DND-41 (cell line): ENCODE measurements around the gene DPP9.

ENCODE experiments used
- ATAC-seq: fragments of 200-7000 bp; cut with Tn5 transposase; 3 replicates; pipeline ENCODE4 v1.9.1; 2021; ENCODE audit warnings: low read depth; ENCODE audit not compliant: insufficient read depth
- DNase-seq: peaks from one replicate; pipeline ENCODE4 v3.0.0-alpha.2; 2020
- H2AFZ ChIP-seq: 2 replicates; pipeline ENCODE4 v1.6.0; 2012; ENCODE audit warnings: low read depth, low read length
- H3K27ac ChIP-seq: 2 replicates; pipeline ENCODE4 v1.5.1; 2012; ENCODE audit warnings: low read length, inconsistent platforms
- H3K27me3 ChIP-seq: fragments of 200-600 bp; sonication (generic); 2 replicates; pipeline ENCODE4 v1.6.0; 2012; ENCODE audit warnings: low read length, mild to moderate bottlenecking, inconsistent platforms; ENCODE audit not compliant: insufficient read depth, poor library complexity
- H3K36me3 ChIP-seq: 2 replicates; pipeline ENCODE4 v1.5.1; 2012; ENCODE audit warnings: low read length, inconsistent platforms; ENCODE audit not compliant: insufficient read depth
- H3K4me1 ChIP-seq: 2 replicates; pipeline ENCODE4 v1.5.1; 2012; ENCODE audit warnings: mild to moderate bottlenecking, low read length; ENCODE audit not compliant: insufficient read depth
- H3K4me2 ChIP-seq: 2 replicates; pipeline ENCODE4 v1.6.0; 2012; ENCODE audit warnings: mild to moderate bottlenecking, moderate library complexity, low read length, inconsistent platforms; ENCODE audit not compliant: insufficient read depth
- H3K4me3 ChIP-seq, 2 experiments: fragments of 200-600 bp in 1 of 2; shearing (Covaris generic) in 1 of 2; 2 replicates each; pipeline ENCODE4 v1.5.1; 2012 to 2016; ENCODE audit warnings: inconsistent platforms in 2 of 2, low read length in 2 of 2, mild to moderate bottlenecking in 2 of 2, low read depth in 1 of 2, moderate library complexity in 1 of 2
- H3K79me2 ChIP-seq: 2 replicates; pipeline ENCODE4 v1.6.0; 2012; ENCODE audit warnings: low read length, inconsistent platforms; ENCODE audit not compliant: insufficient read depth
- H3K9ac ChIP-seq: 2 replicates; pipeline ENCODE4 v1.6.0; 2012; ENCODE audit warnings: low read depth, mild to moderate bottlenecking, inconsistent platforms, low read length, moderate library complexity
- H3K9me3 ChIP-seq: 2 replicates; pipeline ENCODE4 v1.5.1; 2012; ENCODE audit warnings: low read length, moderate library complexity, mild to moderate bottlenecking, inconsistent platforms; ENCODE audit not compliant: insufficient read depth, severe bottlenecking
- H4K20me1 ChIP-seq: 2 replicates; pipeline ENCODE4 v1.6.0; 2012; ENCODE audit warnings: low read length; ENCODE audit not compliant: insufficient read depth
- EZH2 ChIP-seq: IDR thresholded peaks from 3 replicates; pipeline ENCODE4 v1.6.1; 2012; ENCODE audit warnings: borderline replicate concordance, low read depth, mild to moderate bottlenecking, moderate library complexity, low read length, inconsistent platforms; ENCODE audit not compliant: severe bottlenecking
- TF ChIP-seq, protein P1 (sequence below): IDR thresholded peaks from 2 replicates; pipeline ENCODE4 v1.5.1; 2012; ENCODE audit warnings: borderline replicate concordance, low read length, moderate library complexity, mild to moderate bottlenecking; ENCODE audit not compliant: poor library complexity, severe bottlenecking; ENCODE audit errors: extremely low read depth

Gene DPP9

GRCh38 chr19:4664642-4665041 is 59.0 kb downstream of the DPP9 start:
- H3K4me2 ChIP-seq: no peak overlapping the region
- H3K27ac ChIP-seq: no peak overlapping the region
- ATAC-seq (no peak), DNase-seq (no peak)
- peaks cover 20% of the 10 kb centered on the region for H3K4me1 ChIP-seq
- H3K4me3 ChIP-seq: no peak overlapping the region
- H2AFZ ChIP-seq: no peak overlapping the region
- no peak overlapping the region for H3K9ac ChIP-seq
- H3K27me3 ChIP-seq: no peaks in the 10 kb centered on the region
- H3K79me2 ChIP-seq: peaks cover 31% of the 10 kb centered on the region
- H3K9me3 ChIP-seq: no peaks in the 10 kb centered on the region
- peaks cover 76% of the 10 kb centered on the region for H3K36me3 ChIP-seq
- peaks cover 22% of the 10 kb centered on the region for H4K20me1 ChIP-seq
- TF ChIP-seq EZH2: no peak
- TF ChIP-seq, protein P1, sequence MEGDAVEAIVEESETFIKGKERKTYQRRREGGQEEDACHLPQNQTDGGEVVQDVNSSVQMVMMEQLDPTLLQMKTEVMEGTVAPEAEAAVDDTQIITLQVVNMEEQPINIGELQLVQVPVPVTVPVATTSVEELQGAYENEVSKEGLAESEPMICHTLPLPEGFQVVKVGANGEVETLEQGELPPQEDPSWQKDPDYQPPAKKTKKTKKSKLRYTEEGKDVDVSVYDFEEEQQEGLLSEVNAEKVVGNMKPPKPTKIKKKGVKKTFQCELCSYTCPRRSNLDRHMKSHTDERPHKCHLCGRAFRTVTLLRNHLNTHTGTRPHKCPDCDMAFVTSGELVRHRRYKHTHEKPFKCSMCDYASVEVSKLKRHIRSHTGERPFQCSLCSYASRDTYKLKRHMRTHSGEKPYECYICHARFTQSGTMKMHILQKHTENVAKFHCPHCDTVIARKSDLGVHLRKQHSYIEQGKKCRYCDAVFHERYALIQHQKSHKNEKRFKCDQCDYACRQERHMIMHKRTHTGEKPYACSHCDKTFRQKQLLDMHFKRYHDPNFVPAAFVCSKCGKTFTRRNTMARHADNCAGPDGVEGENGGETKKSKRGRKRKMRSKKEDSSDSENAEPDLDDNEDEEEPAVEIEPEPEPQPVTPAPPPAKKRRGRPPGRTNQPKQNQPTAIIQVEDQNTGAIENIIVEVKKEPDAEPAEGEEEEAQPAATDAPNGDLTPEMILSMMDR: no peak

- Histone ChIP-seq H3K79me2 (peaks cover 14% of the 10 kb centered on the region), H3K9ac (no peak overlapping the region), H3K4me3 (no peak overlapping the region), H3K4me2 (no peak overlapping the region), H3K36me3 (peaks cover 84% of the 10 kb centered on the region), H2AFZ (no peak overlapping the region), H3K27ac (no peak overlapping the region), H3K4me1 (0 out of 2 replicates have a peak, but pooled peaks cover 3% of the 10 kb centered on the region), H3K9me3 (no peaks in the 10 kb centered on the region), H3K27me3 (no peaks in the 10 kb centered on the region), H4K20me1 (peaks cover 22% of the 10 kb centered on the region)
- ATAC-seq (no peak), DNase-seq (no peak)
- no peak for TF ChIP-seq EZH2
- TF ChIP-seq, protein P1: no peak
Measured at GRCh38 chr19:4662812-4663211, 60.8 kb downstream of the DPP9 start.

GRCh38 chr19:4662020-4662695 is 61.5 kb downstream of the DPP9 start:
- DNase-seq (no peak), ATAC-seq (no peak)
- H2AFZ ChIP-seq: no peak overlapping the region
- no peak overlapping the region for H3K27ac ChIP-seq
- peaks cover 22% of the 10 kb centered on the region for H4K20me1 ChIP-seq
- H3K4me2 ChIP-seq: no peak overlapping the region
- 0 out of 2 replicates have a peak, but pooled peaks cover 3% of the 10 kb centered on the region for H3K4me1 ChIP-seq
- peaks cover 84% of the 10 kb centered on the region for H3K36me3 ChIP-seq
- no peaks in the 10 kb centered on the region for H3K27me3 ChIP-seq
- H3K9me3 ChIP-seq: no peaks in the 10 kb centered on the region
- peaks cover 10% of the 10 kb centered on the region for H3K79me2 ChIP-seq
- no peak for TF ChIP-seq EZH2
- TF ChIP-seq, protein P1: no peak
- no peak overlapping the region for H3K4me3 ChIP-seq
- H3K9ac ChIP-seq: no peak overlapping the region
